T47D (cell line): ENCODE data around the gene CCDC102A.
"Not testable (repeated sequence)": the region's sequence is repeated elsewhere in the genome, so short reads cannot be mapped to it uniquely, and the experiment has no call there.

Experiments used
- DNase-seq, 2 experiments: peaks; one replicate each; pipeline versions ENCODE4 v3.0.0 to v3.0.0-alpha.2; 2011 to 2012; ENCODE audit warnings: low read depth in 1 of 2, low spot score in 1 of 2
- JUND ChIP-seq: IDR thresholded peaks from 2 replicates; pipeline ENCODE4 v1.6.1; 2012; ENCODE audit warnings: low read depth
- in situ Hi-C: cut with HindIII; loops from 2 replicates; pipeline ENCODE4 v1.10.0; 2016; ENCODE audit warnings: low sequenced_read_pairs, low pct_unique_long_range_greater_than_20kb

The CCDC102A gene

DNA sequence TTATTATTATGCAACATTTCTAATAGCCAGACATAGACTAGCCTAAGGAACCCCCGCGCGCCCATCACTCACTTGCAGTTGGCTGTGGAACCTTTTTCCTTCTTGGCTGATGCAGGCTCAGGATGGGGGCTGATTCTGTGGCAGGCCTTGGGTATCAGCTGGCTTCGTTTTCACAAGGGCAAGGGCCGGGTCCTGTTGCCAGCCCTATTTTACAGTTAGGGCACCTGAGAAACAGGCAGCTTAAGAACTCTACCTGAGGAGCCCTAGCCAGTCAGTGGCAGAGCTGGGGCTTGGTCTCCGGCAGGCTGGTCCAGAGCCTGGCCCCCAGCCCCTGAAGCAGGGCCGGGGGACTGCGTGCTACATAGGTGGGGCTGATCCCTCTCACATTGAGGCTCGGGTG lies 34.7 kb upstream of the CCDC102A start:
- in situ Hi-C loops, result no loop called here
- DNase-seq, result no peak
- TF ChIP-seq JUND, result no peak

DNA sequence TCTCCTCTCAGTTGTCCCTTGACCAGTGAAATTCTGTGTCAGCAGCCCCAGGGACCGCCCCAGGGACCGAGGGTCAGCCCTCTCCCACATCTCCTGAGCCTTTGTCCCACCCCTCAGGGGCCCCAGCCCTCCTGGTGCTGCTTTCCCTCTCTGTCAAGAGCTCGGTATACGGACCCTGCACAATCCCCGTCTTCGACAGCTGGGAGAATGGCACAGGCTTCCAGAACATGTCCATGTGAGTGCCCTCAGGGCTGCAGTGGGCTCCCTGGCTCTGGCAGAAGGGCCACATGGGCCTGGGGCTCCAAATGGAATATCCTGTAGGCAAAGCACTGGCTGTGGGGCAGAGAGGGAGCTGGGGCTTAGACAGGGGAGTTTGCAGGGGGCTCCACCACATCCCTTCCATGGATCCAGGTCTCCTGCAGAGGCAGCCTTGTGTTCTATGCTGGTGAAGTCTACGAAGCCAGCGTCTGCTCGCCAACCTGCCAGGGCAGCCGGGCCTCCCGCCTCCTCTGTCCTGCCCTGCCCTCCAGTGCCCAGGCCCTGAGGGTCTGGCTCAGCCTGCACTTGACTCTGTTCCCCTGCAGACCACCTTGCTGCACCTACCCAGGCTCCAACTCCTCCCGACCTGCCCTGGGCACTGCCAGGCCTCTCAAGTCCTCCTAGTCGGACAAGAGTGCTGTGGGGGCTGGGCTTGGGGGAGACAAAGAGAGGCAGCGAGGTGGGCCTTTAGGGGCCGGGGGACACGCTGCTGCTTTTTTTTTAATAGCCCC lies 34.1 kb upstream of the CCDC102A start:
- no peak for TF ChIP-seq JUND
- in situ Hi-C loops, result no loop called here
- DNase-seq, result no peak

DNA sequence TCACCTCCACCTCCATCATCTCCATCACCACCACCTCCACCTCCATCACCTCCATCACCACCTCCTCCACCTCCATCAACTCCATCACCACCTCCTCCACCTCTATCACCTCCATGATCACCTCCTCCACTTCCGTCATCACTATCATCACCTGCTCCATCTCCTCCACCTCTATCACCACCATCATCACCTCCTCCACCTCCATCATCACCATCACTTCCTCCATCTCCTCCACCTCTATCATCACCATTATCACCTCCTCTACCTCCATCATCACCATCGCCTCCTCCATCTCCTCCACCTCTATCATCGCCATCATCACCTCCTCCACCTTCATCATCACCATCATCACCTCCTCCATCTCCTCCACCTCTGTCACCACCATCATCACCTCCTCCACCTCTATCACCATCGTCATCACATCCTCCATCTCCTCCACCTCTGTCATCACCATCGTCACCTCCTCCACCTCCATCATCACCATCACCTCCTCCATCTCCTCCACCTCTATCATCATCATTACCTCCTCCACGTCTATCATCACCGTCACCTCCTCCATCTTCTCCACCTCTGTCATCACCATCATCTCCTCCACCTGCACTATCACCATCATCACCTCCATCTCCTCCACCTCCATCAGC lies 33.1 kb upstream of the CCDC102A start:
- no peak for TF ChIP-seq JUND
- in situ Hi-C loops, result no loop called here
- no peak for DNase-seq

DNA sequence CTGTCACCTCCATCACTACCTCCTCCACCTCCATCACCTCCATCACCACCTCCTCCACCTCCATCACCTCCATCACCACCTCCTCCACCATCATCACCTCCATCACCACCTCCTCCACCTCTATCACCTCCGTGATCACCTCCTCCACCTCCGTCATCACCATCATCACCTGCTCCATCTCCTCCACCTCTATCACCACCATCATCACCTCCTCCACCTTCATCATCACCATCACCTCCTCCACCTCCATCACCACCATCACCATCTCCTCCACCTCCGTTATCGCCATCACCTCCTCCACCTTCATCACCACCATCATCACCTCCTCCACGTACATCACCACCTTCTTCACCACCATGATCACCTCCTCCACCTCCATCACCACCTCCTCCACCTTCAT lies 32.4 kb upstream of the CCDC102A start:
- DNase-seq, in situ Hi-C loops: not testable (repeated sequence)

DNA sequence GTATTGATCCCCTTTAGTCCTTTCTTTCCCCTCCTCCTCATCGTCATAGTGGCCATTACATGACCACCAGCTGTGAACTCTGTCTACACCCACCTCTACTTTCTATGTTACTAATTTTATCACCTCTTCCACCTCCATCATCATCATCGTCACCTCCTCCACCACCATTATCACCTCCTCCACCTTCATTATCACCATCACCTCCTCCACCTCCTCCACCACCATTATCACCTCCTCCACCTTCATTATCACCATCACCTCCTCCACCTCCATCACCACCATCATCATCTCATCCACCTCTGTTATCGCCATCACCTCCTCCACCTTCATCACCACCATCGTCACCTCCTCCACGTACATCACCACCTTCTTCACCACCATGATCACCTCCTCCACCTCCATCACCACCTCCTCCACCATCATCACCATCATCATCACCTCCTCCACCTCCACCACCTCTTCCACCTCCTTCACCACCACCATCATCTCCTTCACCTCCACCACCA lies 31.9 kb upstream of the CCDC102A start:
- no peak for DNase-seq
- in situ Hi-C loops, result no loop called here
- no peak for TF ChIP-seq JUND

DNA sequence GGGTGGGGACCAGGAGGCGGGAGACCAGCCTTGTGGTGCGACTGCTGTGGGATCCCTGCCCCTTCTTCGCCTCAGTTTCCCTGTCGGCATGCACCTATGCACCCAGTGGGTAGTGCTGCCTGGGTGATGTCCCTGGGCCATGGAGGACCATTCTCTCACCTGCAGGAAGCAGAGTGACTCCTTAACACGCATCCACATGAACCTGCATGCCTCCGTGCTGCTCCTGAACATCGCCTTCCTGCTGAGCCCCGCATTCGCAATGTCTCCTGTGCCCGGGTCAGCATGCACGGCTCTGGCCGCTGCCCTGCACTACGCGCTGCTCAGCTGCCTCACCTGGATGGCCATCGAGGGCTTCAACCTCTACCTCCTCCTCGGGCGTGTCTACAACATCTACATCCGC lies 31.3 kb upstream of the CCDC102A start:
- in situ Hi-C loops, result no loop called here
- TF ChIP-seq JUND, result no peak
- DNase-seq, result no peak

DNA sequence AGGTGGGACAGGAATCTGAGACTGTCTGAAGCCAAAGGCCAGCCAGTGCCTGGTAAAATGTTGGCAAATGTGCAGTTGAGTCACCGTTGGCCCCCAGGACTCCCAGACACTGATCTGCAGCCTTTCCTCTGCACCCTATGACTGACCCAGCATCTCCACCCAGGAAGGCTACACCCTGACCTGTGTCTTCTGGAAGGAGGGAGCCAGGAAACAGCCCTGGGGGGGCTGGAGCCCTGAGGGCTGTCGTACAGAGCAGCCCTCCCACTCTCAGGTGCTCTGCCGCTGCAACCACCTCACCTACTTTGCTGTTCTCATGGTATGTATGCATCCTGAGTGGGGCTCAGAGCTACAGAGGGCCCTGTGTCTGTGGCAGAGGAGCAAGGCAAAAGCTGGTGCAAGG lies 30.1 kb upstream of the CCDC102A start:
- DNase-seq, result no peak
- no peak for TF ChIP-seq JUND
- in situ Hi-C loops, result no loop called here

DNA sequence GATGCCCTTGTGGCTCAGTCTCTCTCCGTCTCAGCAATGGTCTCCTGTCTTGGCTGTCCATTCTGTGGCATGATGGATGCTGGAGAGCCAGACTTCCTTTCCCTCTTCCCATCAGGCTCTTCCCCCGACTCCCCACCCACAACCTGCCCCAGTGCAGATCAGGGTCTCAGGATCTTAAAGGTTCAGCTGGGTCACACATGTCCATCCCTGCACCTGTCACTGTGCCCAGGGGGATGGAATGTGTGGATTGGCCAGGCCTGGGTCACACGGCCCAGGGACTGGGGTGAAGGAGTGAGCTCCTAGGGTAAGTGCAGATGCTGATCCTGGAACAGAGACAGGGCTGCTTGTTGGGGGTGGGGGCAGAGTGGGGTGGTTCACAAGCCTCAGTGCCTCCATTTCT lies 29.1 kb upstream of the CCDC102A start:
- DNase-seq, result no peak
- no peak for TF ChIP-seq JUND
- in situ Hi-C loops, result no loop called here

DNA sequence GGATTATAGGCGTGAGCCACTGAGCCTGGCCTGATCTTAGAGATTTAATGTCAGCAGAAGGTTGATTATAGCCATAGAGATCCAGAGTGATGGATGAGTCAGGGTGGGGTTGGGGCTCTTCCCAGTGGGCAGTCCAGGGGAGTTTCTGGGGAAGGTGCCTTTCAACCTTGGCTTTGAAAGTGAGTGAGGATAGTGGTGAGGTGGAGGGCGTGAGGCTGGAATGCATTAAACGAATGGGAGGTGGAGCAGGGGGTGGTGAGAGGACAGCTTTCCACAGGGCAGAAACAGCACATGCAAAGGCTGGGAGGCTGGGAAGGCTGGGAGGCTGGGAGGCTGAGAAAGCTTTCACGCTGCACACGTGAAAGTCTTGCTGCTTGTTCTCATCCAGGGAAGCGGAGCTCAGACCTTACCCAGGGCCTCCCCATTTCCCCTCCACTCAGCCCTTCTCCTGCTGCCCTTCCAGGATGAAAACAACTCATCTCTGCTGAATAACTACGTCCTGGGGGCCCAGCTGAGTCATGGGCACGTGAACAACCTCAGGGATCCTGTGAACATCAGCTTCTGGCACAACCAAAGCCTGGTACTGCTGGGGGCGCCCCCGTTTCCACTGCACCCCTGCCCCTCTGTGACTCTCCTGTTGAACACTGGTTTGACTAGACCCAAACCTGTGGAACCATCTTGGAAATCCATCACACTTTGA lies 28.4 kb upstream of the CCDC102A start:
- in situ Hi-C loops, result no loop called here
- DNase-seq, result no peak
- no peak for TF ChIP-seq JUND

DNA sequence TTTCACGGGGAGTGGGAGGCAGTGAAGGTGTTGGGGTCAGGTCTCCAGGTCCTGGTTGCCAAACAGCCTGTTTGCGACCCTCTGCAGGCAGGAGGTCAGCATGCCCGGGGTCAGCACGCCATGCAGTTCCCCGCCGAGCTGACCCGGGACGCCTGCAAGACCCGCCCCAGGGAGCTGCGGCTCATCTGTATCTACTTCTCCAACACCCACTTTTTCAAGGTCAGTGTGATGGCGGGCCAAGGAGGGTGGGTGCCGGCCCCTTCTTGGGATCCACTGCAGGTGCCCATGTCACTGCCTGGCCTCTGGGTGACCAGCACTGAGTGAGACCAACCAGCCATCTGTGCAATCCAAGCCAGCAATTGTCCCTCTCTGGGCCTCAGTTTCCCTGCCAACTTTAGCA lies 27.4 kb upstream of the CCDC102A start:
- in situ Hi-C loops, result no loop called here
- TF ChIP-seq JUND, result no peak
- no peak for DNase-seq

DNA sequence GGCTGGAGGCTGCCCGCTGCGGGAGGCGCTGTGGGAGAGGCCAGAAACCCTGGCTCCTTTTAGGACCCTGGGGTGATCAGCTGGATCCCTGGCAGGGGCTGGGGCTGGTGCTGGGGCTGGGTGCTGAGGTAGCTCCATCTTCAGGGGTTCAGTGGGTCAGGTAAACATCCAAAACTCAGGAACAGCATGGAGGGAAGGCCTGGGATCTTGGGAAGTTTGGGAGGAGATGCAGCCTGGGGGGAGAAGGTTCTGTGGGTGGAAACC lies 27.0 kb upstream of the CCDC102A start:
- in situ Hi-C loops, result no loop called here
- TF ChIP-seq JUND, result no peak
- no peak for DNase-seq

DNA sequence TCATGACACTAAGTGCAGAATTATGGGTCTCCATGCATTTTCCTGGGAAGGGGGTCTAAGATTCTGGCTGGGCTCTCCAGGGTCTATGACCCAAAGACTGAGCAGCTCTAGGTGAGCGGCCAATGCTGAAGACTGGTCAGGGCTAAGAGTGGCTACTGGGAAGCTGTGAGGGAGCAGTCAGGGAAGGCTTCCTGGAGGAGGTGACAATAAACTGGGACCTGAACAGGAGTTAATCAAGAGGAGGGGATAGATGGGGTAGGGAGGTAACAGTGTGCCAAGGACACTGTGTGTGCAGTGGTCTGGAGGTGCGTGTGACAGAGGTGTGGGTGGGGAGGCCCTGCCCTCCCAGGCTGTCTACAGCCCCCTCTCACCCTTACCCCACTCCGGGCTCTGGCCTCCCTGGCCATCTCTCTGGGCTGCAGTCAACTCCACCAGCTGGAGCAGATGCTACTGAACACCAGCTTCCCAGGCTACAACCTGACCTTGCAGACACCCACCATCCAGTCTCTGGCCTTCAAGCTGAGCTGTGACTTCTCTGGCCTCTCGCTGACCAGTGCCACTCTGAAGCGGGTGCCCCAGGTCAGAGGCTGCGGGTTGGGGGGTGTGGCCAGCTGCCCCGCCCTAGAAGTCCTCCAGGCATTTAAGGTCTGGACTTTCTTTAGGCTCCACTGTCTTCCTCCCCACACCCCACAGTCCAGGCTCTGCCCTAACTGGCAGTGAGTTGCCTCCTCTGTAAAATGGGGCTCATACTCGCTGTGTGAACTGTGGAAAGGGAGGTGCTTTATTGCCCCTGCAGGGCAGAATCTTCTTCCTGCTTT lies 26.5 kb upstream of the CCDC102A start:
- in situ Hi-C loops, result no loop called here
- peak in 1 of 2 experiments; percentile 2 for DNase-seq
- no peak for TF ChIP-seq JUND

DNA sequence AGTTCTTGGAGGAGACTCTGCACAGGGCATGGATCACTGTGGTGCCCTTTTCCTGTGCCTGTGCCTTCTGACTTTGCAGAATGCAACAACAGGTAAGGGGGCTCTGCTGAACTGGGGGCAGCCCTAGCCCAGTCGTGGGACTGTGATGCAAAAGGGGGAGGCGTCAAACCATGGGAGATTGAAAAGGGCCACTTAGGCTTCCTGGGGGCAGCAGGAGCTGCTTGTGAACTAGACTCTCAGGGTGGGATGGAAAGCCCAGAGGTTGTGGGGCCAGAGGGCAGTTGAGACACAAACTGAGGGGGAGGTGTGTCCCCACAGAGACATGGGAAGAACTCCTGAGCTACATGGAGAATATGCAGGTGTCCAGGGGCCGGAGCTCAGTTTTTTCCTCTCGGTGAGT lies 25.7 kb upstream of the CCDC102A start:
- no peak for TF ChIP-seq JUND
- no peak for DNase-seq
- in situ Hi-C loops, result no loop called here
